ENCODE measurements around the gene PTP4A1. TPM values are rescaled to one million over a fixed set of nuclear protein-coding genes. Genes with fewer than 3 reads are reported as not detected.

Gene PTP4A1
- total and polyA plus RNA-seq, 2 of the 13 experiments (the other 11 are each of a cell fraction or from before 2014, with no cell fraction given): 141 to 376 TPM

DNA sequence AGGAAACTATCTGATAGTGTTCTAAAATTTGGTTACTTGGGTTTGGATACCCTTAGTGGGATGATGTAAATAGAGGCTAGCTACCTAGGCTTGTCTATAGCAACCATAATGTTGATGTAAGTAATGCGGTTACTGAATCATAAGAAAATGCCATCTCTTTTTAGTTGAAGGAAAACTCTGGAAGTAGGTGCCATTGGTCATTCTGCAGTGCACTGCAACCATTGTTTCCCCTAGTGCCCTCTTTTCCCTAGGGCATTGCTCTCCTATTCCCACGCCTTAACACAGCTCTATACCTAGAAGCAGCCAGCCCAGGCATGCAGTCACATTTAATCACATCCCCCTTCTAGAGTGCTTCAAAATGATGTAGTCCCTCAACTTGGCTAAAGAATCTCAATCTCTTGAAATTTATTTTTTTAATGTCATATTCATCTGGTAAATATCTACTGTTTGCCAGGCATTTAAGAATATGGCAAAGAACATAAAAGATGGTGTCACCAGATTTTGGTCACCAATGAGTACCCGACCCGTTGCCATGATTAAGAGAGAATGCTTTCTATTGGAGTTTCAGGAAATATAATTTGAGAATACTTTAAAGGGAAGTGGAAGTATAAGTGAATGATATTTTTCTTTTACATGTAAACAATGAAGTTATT lies 10.4 kb downstream of the PTP4A1 start (continued):
- TF ChIP-seq, protein P1, sequence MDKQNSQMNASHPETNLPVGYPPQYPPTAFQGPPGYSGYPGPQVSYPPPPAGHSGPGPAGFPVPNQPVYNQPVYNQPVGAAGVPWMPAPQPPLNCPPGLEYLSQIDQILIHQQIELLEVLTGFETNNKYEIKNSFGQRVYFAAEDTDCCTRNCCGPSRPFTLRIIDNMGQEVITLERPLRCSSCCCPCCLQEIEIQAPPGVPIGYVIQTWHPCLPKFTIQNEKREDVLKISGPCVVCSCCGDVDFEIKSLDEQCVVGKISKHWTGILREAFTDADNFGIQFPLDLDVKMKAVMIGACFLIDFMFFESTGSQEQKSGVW (CRISPR knock-in tag; IDR thresholded peaks at IDR 0.05; ENCODE audit: borderline replicate concordance): no peak
- TF ChIP-seq NKX3-1 (CRISPR knock-in tag; IDR thresholded peaks at IDR 0.05) (no peak; the same call in 1 of the 2 replicates), RFXANK (CRISPR knock-in tag; IDR thresholded peaks at IDR 0.05) (no peak), SP4 (CRISPR knock-in tag; IDR thresholded peaks at IDR 0.05) (no peak), BHLHE40 (IDR thresholded peaks at IDR 0.05; ENCODE audit: low read length) (no peak)
- TF ChIP-seq, protein P2, sequence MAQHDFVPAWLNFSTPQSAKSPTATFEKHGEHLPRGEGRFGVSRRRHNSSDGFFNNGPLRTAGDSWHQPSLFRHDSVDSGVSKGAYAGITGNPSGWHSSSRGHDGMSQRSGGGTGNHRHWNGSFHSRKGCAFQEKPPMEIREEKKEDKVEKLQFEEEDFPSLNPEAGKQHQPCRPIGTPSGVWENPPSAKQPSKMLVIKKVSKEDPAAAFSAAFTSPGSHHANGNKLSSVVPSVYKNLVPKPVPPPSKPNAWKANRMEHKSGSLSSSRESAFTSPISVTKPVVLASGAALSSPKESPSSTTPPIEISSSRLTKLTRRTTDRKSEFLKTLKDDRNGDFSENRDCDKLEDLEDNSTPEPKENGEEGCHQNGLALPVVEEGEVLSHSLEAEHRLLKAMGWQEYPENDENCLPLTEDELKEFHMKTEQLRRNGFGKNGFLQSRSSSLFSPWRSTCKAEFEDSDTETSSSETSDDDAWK (CRISPR knock-in tag; IDR thresholded peaks at IDR 0.05): no peak
- TF ChIP-seq, protein P3, sequence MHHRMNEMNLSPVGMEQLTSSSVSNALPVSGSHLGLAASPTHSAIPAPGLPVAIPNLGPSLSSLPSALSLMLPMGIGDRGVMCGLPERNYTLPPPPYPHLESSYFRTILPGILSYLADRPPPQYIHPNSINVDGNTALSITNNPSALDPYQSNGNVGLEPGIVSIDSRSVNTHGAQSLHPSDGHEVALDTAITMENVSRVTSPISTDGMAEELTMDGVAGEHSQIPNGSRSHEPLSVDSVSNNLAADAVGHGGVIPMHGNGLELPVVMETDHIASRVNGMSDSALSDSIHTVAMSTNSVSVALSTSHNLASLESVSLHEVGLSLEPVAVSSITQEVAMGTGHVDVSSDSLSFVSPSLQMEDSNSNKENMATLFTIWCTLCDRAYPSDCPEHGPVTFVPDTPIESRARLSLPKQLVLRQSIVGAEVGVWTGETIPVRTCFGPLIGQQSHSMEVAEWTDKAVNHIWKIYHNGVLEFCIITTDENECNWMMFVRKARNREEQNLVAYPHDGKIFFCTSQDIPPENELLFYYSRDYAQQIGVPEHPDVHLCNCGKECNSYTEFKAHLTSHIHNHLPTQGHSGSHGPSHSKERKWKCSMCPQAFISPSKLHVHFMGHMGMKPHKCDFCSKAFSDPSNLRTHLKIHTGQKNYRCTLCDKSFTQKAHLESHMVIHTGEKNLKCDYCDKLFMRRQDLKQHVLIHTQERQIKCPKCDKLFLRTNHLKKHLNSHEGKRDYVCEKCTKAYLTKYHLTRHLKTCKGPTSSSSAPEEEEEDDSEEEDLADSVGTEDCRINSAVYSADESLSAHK (CRISPR knock-in tag; IDR thresholded peaks at IDR 0.05; ENCODE audit: borderline replicate concordance): no peak
- TF ChIP-seq, protein P4, sequence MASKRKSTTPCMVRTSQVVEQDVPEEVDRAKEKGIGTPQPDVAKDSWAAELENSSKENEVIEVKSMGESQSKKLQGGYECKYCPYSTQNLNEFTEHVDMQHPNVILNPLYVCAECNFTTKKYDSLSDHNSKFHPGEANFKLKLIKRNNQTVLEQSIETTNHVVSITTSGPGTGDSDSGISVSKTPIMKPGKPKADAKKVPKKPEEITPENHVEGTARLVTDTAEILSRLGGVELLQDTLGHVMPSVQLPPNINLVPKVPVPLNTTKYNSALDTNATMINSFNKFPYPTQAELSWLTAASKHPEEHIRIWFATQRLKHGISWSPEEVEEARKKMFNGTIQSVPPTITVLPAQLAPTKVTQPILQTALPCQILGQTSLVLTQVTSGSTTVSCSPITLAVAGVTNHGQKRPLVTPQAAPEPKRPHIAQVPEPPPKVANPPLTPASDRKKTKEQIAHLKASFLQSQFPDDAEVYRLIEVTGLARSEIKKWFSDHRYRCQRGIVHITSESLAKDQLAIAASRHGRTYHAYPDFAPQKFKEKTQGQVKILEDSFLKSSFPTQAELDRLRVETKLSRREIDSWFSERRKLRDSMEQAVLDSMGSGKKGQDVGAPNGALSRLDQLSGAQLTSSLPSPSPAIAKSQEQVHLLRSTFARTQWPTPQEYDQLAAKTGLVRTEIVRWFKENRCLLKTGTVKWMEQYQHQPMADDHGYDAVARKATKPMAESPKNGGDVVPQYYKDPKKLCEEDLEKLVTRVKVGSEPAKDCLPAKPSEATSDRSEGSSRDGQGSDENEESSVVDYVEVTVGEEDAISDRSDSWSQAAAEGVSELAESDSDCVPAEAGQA (IDR thresholded peaks at IDR 0.05; ENCODE audit: low read depth): no peak
- TF ChIP-seq, protein P4 (CRISPR knock-in tag; IDR thresholded peaks at IDR 0.05; ENCODE audit: borderline replicate concordance): no peak
